Neuronal stem cell (in vitro differentiated cells): ENCODE measurements around the gene DIABLO.

Source experiments
- DNase-seq: peaks from one replicate; pipeline ENCODE4 v3.0.0-alpha.2; 2013; ENCODE audit warnings: low spot score
- H2AFZ ChIP-seq: one replicate; pipeline ENCODE4 v1.6.1; 2013; ENCODE audit warnings: mild to moderate bottlenecking, low read length, inconsistent platforms
- H2AK5ac ChIP-seq: 2 replicates; pipeline ENCODE4 v1.6.1; 2013; ENCODE audit warnings: low read depth, mild to moderate bottlenecking, inconsistent platforms, low read length, moderate library complexity, mixed read lengths
- H2BK120ac ChIP-seq: 2 replicates; pipeline ENCODE4 v1.6.1; 2013; ENCODE audit warnings: low read depth, mild to moderate bottlenecking, inconsistent platforms, low read length, moderate library complexity, mixed read lengths
- H2BK12ac ChIP-seq: one replicate; pipeline ENCODE4 v1.6.1; 2013; ENCODE audit warnings: low read length, inconsistent platforms
- H2BK15ac ChIP-seq: 2 replicates; pipeline ENCODE4 v1.6.1; 2013; ENCODE audit warnings: mild to moderate bottlenecking, low read length, inconsistent platforms, mixed read lengths
- H2BK5ac ChIP-seq: one replicate; pipeline ENCODE4 v1.6.1; 2013; ENCODE audit warnings: inconsistent platforms, mild to moderate bottlenecking, low read length, moderate library complexity
- H3K14ac ChIP-seq: one replicate; pipeline ENCODE4 v1.6.1; 2013; ENCODE audit warnings: low read length, inconsistent platforms
- H3K18ac ChIP-seq: 2 replicates; pipeline ENCODE4 v1.6.1; 2013; ENCODE audit warnings: low read length, inconsistent platforms
- H3K23ac ChIP-seq: 2 replicates; pipeline ENCODE4 v1.6.1; 2013; ENCODE audit warnings: low read depth, mild to moderate bottlenecking, mixed read lengths, low read length, inconsistent platforms; ENCODE audit not compliant: poor library complexity
- H3K27ac ChIP-seq: replicated peaks from 3 replicates; pipeline ENCODE4 v1.5.1; 2013; ENCODE audit warnings: low read length, inconsistent platforms
- H3K27me3 ChIP-seq, 3 experiments: 2 replicates each; pipeline ENCODE4 v1.6.1; 2013; ENCODE audit warnings: low read length in 3 of 3, mild to moderate bottlenecking in 2 of 3, inconsistent platforms in 1 of 3, low read depth in 1 of 3, mixed read lengths in 1 of 3, moderate library complexity in 1 of 3; ENCODE audit not compliant: control insufficient read depth in 3 of 3, insufficient read depth in 3 of 3
- H3K36me3 ChIP-seq, 2 donors: replicated peaks in 1 of 2; 2 replicates each; pipeline ENCODE4 v1.6.1; 2013; ENCODE audit warnings: low read length in 2 of 2; ENCODE audit not compliant: control insufficient read depth in 2 of 2, insufficient read depth in 2 of 2
- H3K4ac ChIP-seq: 2 replicates; pipeline ENCODE4 v1.6.1; 2013; ENCODE audit warnings: inconsistent platforms, mild to moderate bottlenecking, low read length, moderate library complexity
- H3K4me1 ChIP-seq, 2 donors: 1 replicate in 1 of 2; 2 replicates in 1 of 2; pipeline ENCODE4 v1.6.1; 2013; ENCODE audit warnings: low read length in 2 of 2, low read depth in 1 of 2; ENCODE audit not compliant: control insufficient read depth in 2 of 2, insufficient read depth in 1 of 2
- H3K4me2 ChIP-seq: one replicate; pipeline ENCODE4 v1.6.1; 2013; ENCODE audit warnings: mild to moderate bottlenecking, low read length, inconsistent platforms; ENCODE audit not compliant: insufficient read depth, poor library complexity, severe bottlenecking
- H3K4me3 ChIP-seq, 2 donors: 2 replicates each; pipeline ENCODE4 v1.5.1; 2013; ENCODE audit warnings: low read length in 2 of 2, mild to moderate bottlenecking in 2 of 2, inconsistent platforms in 1 of 2, moderate library complexity in 1 of 2
- H3K79me1 ChIP-seq: one replicate; pipeline ENCODE4 v1.6.1; 2013; ENCODE audit warnings: low read depth, mild to moderate bottlenecking, inconsistent platforms, low read length, moderate library complexity
- H3K9ac ChIP-seq: one replicate; pipeline ENCODE4 v1.6.1; 2013; ENCODE audit warnings: mild to moderate bottlenecking, low read depth, low read length, inconsistent platforms; ENCODE audit not compliant: poor library complexity
- H3K9me3 ChIP-seq, 2 donors: replicated peaks in 1 of 2; 2 replicates each; pipeline versions ENCODE3 to v1.6.1; 2013; ENCODE audit warnings: low read length in 2 of 2, mild to moderate bottlenecking in 2 of 2, inconsistent platforms in 1 of 2, low read depth in 1 of 2, mixed read lengths in 1 of 2, moderate library complexity in 1 of 2; ENCODE audit not compliant: control insufficient read depth in 2 of 2, insufficient read depth in 1 of 2
- H4K8ac ChIP-seq: one replicate; pipeline ENCODE4 v1.6.1; 2013; ENCODE audit warnings: low read depth, mild to moderate bottlenecking, inconsistent platforms, low read length, moderate library complexity
- H4K91ac ChIP-seq: one replicate; pipeline ENCODE4 v1.6.1; 2013; ENCODE audit warnings: low read length, low read depth, mild to moderate bottlenecking, inconsistent platforms; ENCODE audit not compliant: poor library complexity
- WGBS, 2 donors: extraction: QIAGEN DNeasy Blood & Tissue Kit; methylation state at CpG; one replicate each; pipeline ENCODE4 v1.1.7; 2013; ENCODE audit warnings: missing lambda C conversion rate in 2 of 2, mixed read lengths in 1 of 2; ENCODE audit not compliant: insufficient read length in 2 of 2, insufficient replicate concordance in 1 of 2; ENCODE audit errors: extremely low coverage in 2 of 2; 5-methylcytosine and 5-hydroxymethylcytosine counted together

DIABLO gene

GRCh38 chr12:122250536-122250935 lies 24.7 kb upstream of the DIABLO start:
- Histone ChIP-seq H3K4me1 (no peaks in the 10 kb centered on the region), H2AFZ (no peak overlapping the region), H3K4me3 (no peak overlapping the region), H3K4ac (no peak overlapping the region), H4K91ac (no peak overlapping the region), H2BK12ac (no peak overlapping the region), H3K18ac (no peak overlapping the region), H3K23ac (no peak overlapping the region), H3K9ac (no peak overlapping the region), H3K36me3 (peaks cover 2 to 29% of the 10 kb centered on the region in 2 donors), H3K27ac (no peak overlapping the region), H3K27me3 (no peaks in the 10 kb centered on the region), H3K79me1 (peaks cover 1% of the 10 kb centered on the region), H4K8ac (no peak overlapping the region), H2BK15ac (no peak overlapping the region), H2BK120ac (no peak overlapping the region), H2BK5ac (no peak overlapping the region), H2AK5ac (no peak overlapping the region), H3K14ac (no peak overlapping the region), H3K4me2 (no peak overlapping the region), H3K9me3 (no peaks in the 10 kb centered on the region)
- WGBS, 2 donors: no CpG with 5 or more reads among the region's 8 CpGs
- no peak for DNase-seq

- H3K9ac ChIP-seq: no peak overlapping the region
- no peak overlapping the region for H3K27ac ChIP-seq
- H3K27me3 ChIP-seq: no peaks in the 10 kb centered on the region
- no peaks in the 10 kb centered on the region for H3K4me1 ChIP-seq
- H2AFZ ChIP-seq: no peak overlapping the region
- DNase-seq: no peak
- no peak overlapping the region for H2BK12ac ChIP-seq
- H3K18ac ChIP-seq: no peak overlapping the region
- no peak overlapping the region for H3K4me3 ChIP-seq
- no peaks in the 10 kb centered on the region for H3K9me3 ChIP-seq
- no peak overlapping the region for H3K14ac ChIP-seq
- no peak overlapping the region for H2AK5ac ChIP-seq
- H3K4me2 ChIP-seq: no peak overlapping the region
- no peak overlapping the region for H2BK5ac ChIP-seq
- peaks cover 1% of the 10 kb centered on the region for H3K79me1 ChIP-seq
- no peak overlapping the region for H3K4ac ChIP-seq
- no peak overlapping the region for H3K23ac ChIP-seq
- WGBS, 2 donors: no CpG with 5 or more reads among the region's 6 CpGs
- H3K36me3 ChIP-seq: peaks cover 2 to 29% of the 10 kb centered on the region in 2 donors
- H2BK15ac ChIP-seq: no peak overlapping the region
- H2BK120ac ChIP-seq: no peak overlapping the region
- no peak overlapping the region for H4K8ac ChIP-seq
- H4K91ac ChIP-seq: no peak overlapping the region
Observed at GRCh38 chr12:122250047-122250446, 24.2 kb upstream of the DIABLO start.

GRCh38 chr12:122245553-122245952 lies 19.7 kb upstream of the DIABLO start:
- no peak overlapping the region for H3K18ac ChIP-seq
- H2AK5ac ChIP-seq: no peak overlapping the region
- no peaks in the 10 kb centered on the region for H3K27me3 ChIP-seq
- H3K14ac ChIP-seq: no peak overlapping the region
- H3K4me1 ChIP-seq: no peaks in the 10 kb centered on the region
- no peak overlapping the region for H2BK12ac ChIP-seq
- peaks cover 4 to 48% of the 10 kb centered on the region in 2 donors for H3K36me3 ChIP-seq
- no CpG with 5 or more reads among the region's 1 CpG for WGBS, 2 donors
- no peaks in the 10 kb centered on the region for H3K9me3 ChIP-seq
- H3K4me2 ChIP-seq: no peak overlapping the region
- no peak overlapping the region for H3K27ac ChIP-seq
- no peaks in the 10 kb centered on the region for H3K79me1 ChIP-seq
- H4K91ac ChIP-seq: no peak overlapping the region
- no peak overlapping the region for H3K23ac ChIP-seq
- H2AFZ ChIP-seq: no peak overlapping the region
- H3K4me3 ChIP-seq: no peak overlapping the region
- H2BK15ac ChIP-seq: no peak overlapping the region
- H4K8ac ChIP-seq: no peak overlapping the region
- no peak overlapping the region for H3K4ac ChIP-seq
- H2BK5ac ChIP-seq: no peak overlapping the region
- no peak overlapping the region for H3K9ac ChIP-seq
- no peak overlapping the region for H2BK120ac ChIP-seq
- DNase-seq: no peak

GRCh38 chr12:122244565-122245371 lies 18.9 kb upstream of the DIABLO start:
- Histone ChIP-seq H3K79me1 (no peaks in the 10 kb centered on the region), H3K4me3 (no peak overlapping the region), H3K18ac (no peak overlapping the region), H4K8ac (no peak overlapping the region), H3K27me3 (no peaks in the 10 kb centered on the region), H3K9ac (no peak overlapping the region), H4K91ac (no peak overlapping the region), H3K4me1 (no peaks in the 10 kb centered on the region), H3K4me2 (no peak overlapping the region), H2AFZ (no peak overlapping the region), H2BK120ac (no peak overlapping the region), H3K14ac (no peak overlapping the region), H2BK15ac (no peak overlapping the region), H2AK5ac (no peak overlapping the region), H2BK5ac (no peak overlapping the region), H3K4ac (no peak overlapping the region), H3K9me3 (no peaks in the 10 kb centered on the region), H3K23ac (no peak overlapping the region), H3K27ac (no peak overlapping the region), H2BK12ac (no peak overlapping the region), H3K36me3 (peaks cover 4 to 48% of the 10 kb centered on the region in 2 donors)
- DNase-seq: no peak
- no CpG with 5 or more reads among the region's 11 CpGs for WGBS, 2 donors
